Loucy (cell line): ENCODE results near the gene PEX19.

Experiments used
- H2AFZ ChIP-seq: fragments of 200-600 bp; sonication (generic); 2 replicates; pipeline ENCODE4 v1.6.0; 2016; ENCODE audit warnings: antibody characterized with exemption, mild to moderate bottlenecking, low read length, moderate library complexity
- H3F3A ChIP-seq: fragments of 200-600 bp; 2 replicates; pipeline ENCODE4 v1.6.0; 2016; ENCODE audit warnings: antibody characterized with exemption, low read depth, mild to moderate bottlenecking
- H3K27me3 ChIP-seq: fragments of 200-600 bp; sonication (generic); 2 replicates; pipeline ENCODE4 v1.6.1; 2014; ENCODE audit warnings: low read length, mild to moderate bottlenecking; ENCODE audit not compliant: insufficient read depth, poor library complexity, severe bottlenecking
- H3K36me3 ChIP-seq: fragments of 200-600 bp; sonication (generic); 2 replicates; pipeline ENCODE4 v1.6.1; 2016; ENCODE audit warnings: low read length; ENCODE audit not compliant: insufficient read depth
- H3K4me1 ChIP-seq: fragments of 200-600 bp; sonication (generic); 2 replicates; pipeline ENCODE4 v1.5.1; 2014; ENCODE audit warnings: low read length, mild to moderate bottlenecking; ENCODE audit not compliant: insufficient read depth, poor library complexity, severe bottlenecking
- H3K4me2 ChIP-seq: fragments of 200-600 bp; sonication (generic); 2 replicates; pipeline ENCODE4 v1.6.0; 2014; ENCODE audit warnings: antibody characterized with exemption, low read length, low read depth, mild to moderate bottlenecking; ENCODE audit not compliant: poor library complexity, severe bottlenecking
- H3K4me3 ChIP-seq: fragments of 200-600 bp; sonication (generic); 2 replicates; pipeline ENCODE4 v1.5.1; 2014; ENCODE audit warnings: low read length, mild to moderate bottlenecking, mixed read lengths; ENCODE audit not compliant: poor library complexity, severe bottlenecking
- H3K79me2 ChIP-seq: fragments of 200-600 bp; sonication (generic); 2 replicates; pipeline ENCODE4 v1.6.1; 2014; ENCODE audit warnings: low read length; ENCODE audit not compliant: insufficient read depth
- H3K9ac ChIP-seq: fragments of 200-600 bp; sonication (generic); 2 replicates; pipeline ENCODE4 v1.6.0; 2014; ENCODE audit warnings: mild to moderate bottlenecking, low read depth, low read length, moderate library complexity; ENCODE audit not compliant: poor library complexity, severe bottlenecking
- H3K9me2 ChIP-seq: fragments of 200-600 bp; sonication (generic); replicated peaks from 2 replicates; pipeline ENCODE4 v1.6.1; 2016; ENCODE audit warnings: low read depth, low read length, mixed read lengths
- H3K9me3 ChIP-seq: fragments of 200-600 bp; sonication (generic); 2 replicates; pipeline ENCODE4 v1.6.1; 2014; ENCODE audit warnings: mild to moderate bottlenecking, antibody characterized with exemption, low read length, low read depth; ENCODE audit not compliant: insufficient read depth
- H4K20me1 ChIP-seq: fragments of 200-600 bp; sonication (generic); 2 replicates; pipeline ENCODE4 v1.6.0; 2014; ENCODE audit warnings: antibody characterized with exemption, low read length, mild to moderate bottlenecking; ENCODE audit not compliant: insufficient read depth, poor library complexity, severe bottlenecking
- EZH2phosphoT487 ChIP-seq: fragments of 200-600 bp; IDR thresholded peaks from 2 replicates; pipeline ENCODE4 v1.6.1; 2018; ENCODE audit warnings: antibody characterized with exemption, mild to moderate bottlenecking, moderate library complexity, borderline replicate concordance
- TF ChIP-seq, protein P1 (sequence below): fragments of 200-600 bp; sonication (generic); conservative IDR thresholded peaks from 2 replicates; pipeline ENCODE4 v1.5.1; 2014; ENCODE audit warnings: mild to moderate bottlenecking, antibody characterized with exemption, low read length

Gene PEX19

DNA sequence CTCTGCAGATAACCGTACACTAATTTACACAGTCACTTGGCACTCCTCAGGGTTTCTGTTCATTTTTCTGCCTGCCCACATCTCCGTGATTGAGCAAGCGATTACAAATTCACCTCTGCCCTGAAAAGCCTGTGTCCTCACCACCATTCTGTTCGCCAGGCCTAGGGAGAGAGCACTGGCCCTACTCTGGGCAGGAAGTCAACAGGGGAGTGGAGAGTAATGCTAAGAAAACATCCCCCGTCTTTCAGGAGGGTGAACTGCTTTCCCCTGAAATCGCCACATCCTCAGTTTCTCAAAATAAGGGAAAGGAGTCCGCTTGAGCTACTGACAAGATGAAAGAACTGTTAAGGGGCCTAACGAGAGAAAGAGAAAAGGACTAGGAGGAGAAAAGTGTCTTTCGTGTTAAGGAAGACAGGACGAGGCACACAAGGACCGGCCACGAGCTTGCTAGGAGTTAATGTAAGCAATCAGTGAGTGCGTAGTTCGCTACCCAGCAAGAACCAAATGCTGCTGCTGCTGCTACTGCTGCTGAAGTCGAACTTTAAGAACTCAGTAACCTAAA is 632 bp downstream of the PEX19 start:
- Histone ChIP-seq H3K9ac (peak overlapping the region; percentile 86), H4K20me1 (no peaks in the 10 kb centered on the region), H3K4me1 (no peaks in the 10 kb centered on the region), H3K9me2 (no peaks in the 10 kb centered on the region), H3K4me3 (peak overlapping the region; percentile 84), H3F3A (no peaks in the 10 kb centered on the region), H3K79me2 (peaks cover 17% of the 10 kb centered on the region; the same call in 1 of the 2 replicates), H2AFZ (peak overlapping the region; percentile 75), H3K9me3 (no peaks in the 10 kb centered on the region), H3K27me3 (no peaks in the 10 kb centered on the region), H3K36me3 (peaks cover 22% of the 10 kb centered on the region; the same call in 1 of the 2 replicates), H3K4me2 (peak overlapping the region; percentile 86)
- TF ChIP-seq EZH2phosphoT487 = no peak
- TF ChIP-seq, protein P1, sequence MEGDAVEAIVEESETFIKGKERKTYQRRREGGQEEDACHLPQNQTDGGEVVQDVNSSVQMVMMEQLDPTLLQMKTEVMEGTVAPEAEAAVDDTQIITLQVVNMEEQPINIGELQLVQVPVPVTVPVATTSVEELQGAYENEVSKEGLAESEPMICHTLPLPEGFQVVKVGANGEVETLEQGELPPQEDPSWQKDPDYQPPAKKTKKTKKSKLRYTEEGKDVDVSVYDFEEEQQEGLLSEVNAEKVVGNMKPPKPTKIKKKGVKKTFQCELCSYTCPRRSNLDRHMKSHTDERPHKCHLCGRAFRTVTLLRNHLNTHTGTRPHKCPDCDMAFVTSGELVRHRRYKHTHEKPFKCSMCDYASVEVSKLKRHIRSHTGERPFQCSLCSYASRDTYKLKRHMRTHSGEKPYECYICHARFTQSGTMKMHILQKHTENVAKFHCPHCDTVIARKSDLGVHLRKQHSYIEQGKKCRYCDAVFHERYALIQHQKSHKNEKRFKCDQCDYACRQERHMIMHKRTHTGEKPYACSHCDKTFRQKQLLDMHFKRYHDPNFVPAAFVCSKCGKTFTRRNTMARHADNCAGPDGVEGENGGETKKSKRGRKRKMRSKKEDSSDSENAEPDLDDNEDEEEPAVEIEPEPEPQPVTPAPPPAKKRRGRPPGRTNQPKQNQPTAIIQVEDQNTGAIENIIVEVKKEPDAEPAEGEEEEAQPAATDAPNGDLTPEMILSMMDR = no peak

- TF ChIP-seq, protein P1 = 0 out of 2 replicates have a peak, but pooled peaks have one; percentile 12
- TF ChIP-seq EZH2phosphoT487 = no peak
- Histone ChIP-seq H3K27me3 (no peaks in the 10 kb centered on the region), H3K4me3 (no peak overlapping the region), H4K20me1 (no peaks in the 10 kb centered on the region), H2AFZ (no peak overlapping the region), H3K9ac (peak overlapping the region; percentile 86), H3K4me1 (no peaks in the 10 kb centered on the region), H3K79me2 (peaks cover 17% of the 10 kb centered on the region; the same call in 1 of the 2 replicates), H3K36me3 (peaks cover 28% of the 10 kb centered on the region; the same call in 1 of the 2 replicates), H3K4me2 (peak overlapping the region; percentile 86), H3K9me2 (no peaks in the 10 kb centered on the region), H3K9me3 (no peaks in the 10 kb centered on the region), H3F3A (no peaks in the 10 kb centered on the region)
Measured at GRCh38 chr1:160282807-160283206, 2.1 kb downstream of the PEX19 start.

GRCh38 chr1:160277987-160278386 is 6.9 kb downstream of the PEX19 start:
- Histone ChIP-seq H2AFZ (no peak overlapping the region), H3K79me2 (no peaks in the 10 kb centered on the region; the same call in 1 of the 2 replicates), H3K36me3 (peaks cover 31% of the 10 kb centered on the region; the same call in 1 of the 2 replicates), H3K4me2 (no peak overlapping the region), H3K27me3 (no peaks in the 10 kb centered on the region), H3K9me2 (no peaks in the 10 kb centered on the region), H3K9me3 (no peaks in the 10 kb centered on the region), H3K4me3 (no peak overlapping the region), H4K20me1 (no peaks in the 10 kb centered on the region), H3F3A (no peaks in the 10 kb centered on the region), H3K9ac (no peak overlapping the region), H3K4me1 (no peaks in the 10 kb centered on the region)
- TF ChIP-seq EZH2phosphoT487 = no peak
- TF ChIP-seq, protein P1 = no peak
